ENCODE data around the gene ACAP3. TPM values are rescaled to one million over a fixed set of nuclear protein-coding genes. Genes with fewer than 3 reads are reported as not detected.

ACAP3 gene
- total RNA-seq, 4 donors from 2014 or later: 98.8 to 189 (median 115) TPM

- TF ChIP-seq, protein P1, sequence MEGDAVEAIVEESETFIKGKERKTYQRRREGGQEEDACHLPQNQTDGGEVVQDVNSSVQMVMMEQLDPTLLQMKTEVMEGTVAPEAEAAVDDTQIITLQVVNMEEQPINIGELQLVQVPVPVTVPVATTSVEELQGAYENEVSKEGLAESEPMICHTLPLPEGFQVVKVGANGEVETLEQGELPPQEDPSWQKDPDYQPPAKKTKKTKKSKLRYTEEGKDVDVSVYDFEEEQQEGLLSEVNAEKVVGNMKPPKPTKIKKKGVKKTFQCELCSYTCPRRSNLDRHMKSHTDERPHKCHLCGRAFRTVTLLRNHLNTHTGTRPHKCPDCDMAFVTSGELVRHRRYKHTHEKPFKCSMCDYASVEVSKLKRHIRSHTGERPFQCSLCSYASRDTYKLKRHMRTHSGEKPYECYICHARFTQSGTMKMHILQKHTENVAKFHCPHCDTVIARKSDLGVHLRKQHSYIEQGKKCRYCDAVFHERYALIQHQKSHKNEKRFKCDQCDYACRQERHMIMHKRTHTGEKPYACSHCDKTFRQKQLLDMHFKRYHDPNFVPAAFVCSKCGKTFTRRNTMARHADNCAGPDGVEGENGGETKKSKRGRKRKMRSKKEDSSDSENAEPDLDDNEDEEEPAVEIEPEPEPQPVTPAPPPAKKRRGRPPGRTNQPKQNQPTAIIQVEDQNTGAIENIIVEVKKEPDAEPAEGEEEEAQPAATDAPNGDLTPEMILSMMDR (IDR thresholded peaks at IDR 0.05): no peak
- TF ChIP-seq POLR2A (IDR thresholded peaks at IDR 0.05): no peak
- WGBS, 2 donors: 80 to 94% methylated on average over 13 to 18 of the region's 22 CpGs
- no peak for DNase-seq (ENCODE audit: low spot score in 2 of 2)
- no peak overlapping the region for H3K4me3 ChIP-seq (ENCODE audit: low read depth, poor library complexity, severe bottlenecking)
- intact Hi-C loops (cut with DNase I; ENCODE audit: low total_unique reads): no loop called here
Measured at GRCh38 chr1:1285102-1285571, 22.6 kb downstream of the ACAP3 start.

- 72 to 77% methylated on average over 27 to 32 of the region's 32 CpGs for WGBS, 2 donors
Measured at GRCh38 chr1:1284221-1285101, 23.3 kb downstream of the ACAP3 start.

DNA sequence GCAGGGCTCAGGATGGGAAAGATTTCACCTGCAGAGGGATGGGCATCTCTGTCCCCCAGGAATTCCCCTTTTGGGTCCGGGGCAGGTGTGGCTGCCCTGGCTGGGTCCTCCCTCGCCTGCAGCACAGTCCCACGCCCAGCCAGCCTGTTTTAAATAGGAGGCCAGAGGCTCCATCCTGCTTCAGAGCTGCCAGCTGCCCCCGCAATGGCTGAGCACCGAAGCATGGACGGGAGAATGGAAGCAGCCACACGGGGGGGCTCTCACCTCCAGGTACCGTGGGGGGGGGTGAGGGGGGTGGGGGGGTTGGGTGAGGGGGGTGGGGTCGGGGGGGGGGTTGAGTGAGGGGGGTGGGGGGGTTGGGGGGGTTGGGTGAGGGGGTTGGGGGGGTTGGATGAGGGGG lies 23.9 kb downstream of the ACAP3 start:
- intact Hi-C loops (cut with DNase I; ENCODE audit: low total_unique reads): no loop called here

More at GRCh38 chr1:1284221-1285101, 23.3 kb downstream of the ACAP3 start:
- no peak overlapping the region for H3K4me3 ChIP-seq (ENCODE audit: low read depth, poor library complexity, severe bottlenecking)
- no peak for DNase-seq (ENCODE audit: low spot score in 2 of 2)
- intact Hi-C loops (cut with DNase I; ENCODE audit: low total_unique reads): no loop called here
- TF ChIP-seq POLR2A (IDR thresholded peaks at IDR 0.05): no peak
- TF ChIP-seq, protein P1 (IDR thresholded peaks at IDR 0.05): no peak

GRCh38 chr1:1282998-1283397 lies 24.7 kb downstream of the ACAP3 start:
- intact Hi-C loops (cut with DNase I; ENCODE audit: low total_unique reads): no loop called here
- H3K4me3 ChIP-seq (ENCODE audit: low read depth, poor library complexity, severe bottlenecking): no peak overlapping the region
- TF ChIP-seq POLR2A (IDR thresholded peaks at IDR 0.05): no peak
- TF ChIP-seq, protein P1 (IDR thresholded peaks at IDR 0.05): no peak
- 69% methylated on average over 10 to 12 of the region's 14 CpGs for WGBS, 2 donors
- DNase-seq (ENCODE audit: low spot score in 2 of 2): no peak

More for the DNA sequence above, 23.9 kb downstream of the ACAP3 start:
- H3K4me3 ChIP-seq (ENCODE audit: low read depth, poor library complexity, severe bottlenecking): no peak overlapping the region
- 0 to 5% methylated on average over 4 to 6 of the region's 9 CpGs for WGBS, 2 donors
- TF ChIP-seq, protein P1 (IDR thresholded peaks at IDR 0.05): no peak
- no peak for TF ChIP-seq POLR2A (IDR thresholded peaks at IDR 0.05)
- no peak for DNase-seq (ENCODE audit: low spot score in 2 of 2)

DNA sequence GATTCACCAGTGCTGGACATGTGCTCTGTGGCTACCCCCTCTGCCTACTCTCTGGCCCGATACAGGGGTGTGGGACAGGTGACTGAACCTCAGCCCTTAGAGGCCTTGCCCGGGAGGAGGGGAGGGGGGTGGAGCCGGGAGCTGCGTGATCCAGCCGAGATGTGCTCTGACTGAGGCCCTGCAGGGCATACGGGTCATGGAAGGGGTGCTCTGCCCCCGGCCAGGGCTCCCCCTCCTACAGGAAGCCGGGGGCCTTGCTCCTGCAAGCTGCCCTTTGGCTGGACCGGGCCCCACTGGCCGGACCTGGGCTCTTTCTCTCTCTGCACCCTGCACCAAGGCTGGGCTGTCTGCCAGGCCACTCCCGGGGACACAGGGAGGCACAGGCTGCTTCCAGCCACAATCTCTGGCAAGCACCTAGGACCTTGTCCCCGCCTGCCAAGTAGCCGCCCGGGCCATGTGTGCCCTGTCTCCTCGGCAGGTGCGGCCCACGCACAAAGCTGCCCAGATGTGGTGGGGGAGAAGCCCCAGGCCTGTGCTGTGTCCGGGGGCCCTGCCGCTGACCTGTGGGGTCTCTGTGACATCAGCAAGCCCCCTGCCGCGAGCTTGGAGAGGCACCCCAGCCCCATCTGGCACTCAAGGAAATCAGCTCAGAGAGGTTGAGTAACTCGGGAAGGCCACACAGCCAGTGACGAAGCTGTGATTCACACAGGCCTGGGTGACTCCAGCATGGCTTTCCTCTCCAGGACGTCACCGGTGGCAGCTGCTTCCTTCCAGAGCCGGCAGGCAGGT lies 26.0 kb downstream of the ACAP3 start:
- no peak for TF ChIP-seq POLR2A (IDR thresholded peaks at IDR 0.05)
- TF ChIP-seq, protein P1 (IDR thresholded peaks at IDR 0.05): no peak
- intact Hi-C loops (cut with DNase I; ENCODE audit: low total_unique reads): no loop called here
- DNase-seq (ENCODE audit: low spot score in 2 of 2): no peak

More for the DNA sequence above, 26.0 kb downstream of the ACAP3 start:
- 48 to 50% methylated on average over 22 of the region's 26 CpGs for WGBS, 2 donors
- H3K4me3 ChIP-seq (ENCODE audit: low read depth, poor library complexity, severe bottlenecking): no peak overlapping the region

Data from lower leg skin (tissue), 4 donors.